GM19372 (cell line): ENCODE data around the gene MT1A.

ENCODE experiments used
- ATAC-seq: cut with Tn5 transposase; IDR thresholded peaks from one replicate; pipeline ENCODE4 v1.9.1; 2021; ENCODE audit warnings: mild to moderate bottlenecking, low read depth, moderate library complexity; ENCODE audit not compliant: unreplicated experiment

MT1A gene

GRCh38 chr16:56637814-56638750, at the start of gene MT1A:
MT1A (plus strand) TSS chr16:56638666; CDS start chr16:56638739, 73 bp downstream.
- ATAC-seq: no peak

- ATAC-seq: no peak
Observed at GRCh38 chr16:56588781-56589140, 49.7 kb upstream of the MT1A start.

GRCh38 chr16:56589141-56590039, 49.1 kb upstream of the MT1A start, which contains the start of gene MT3:
MT3 (plus strand) TSS chr16:56589528; CDS start chr16:56589591, 63 bp downstream.
- ATAC-seq: no peak

- no peak for ATAC-seq
Observed at GRCh38 chr16:56591377-56592060, 46.9 kb upstream of the MT1A start.

- no peak for ATAC-seq
Observed at GRCh38 chr16:56593573-56594291, 44.7 kb upstream of the MT1A start.

GRCh38 chr16:56594292-56594619, 44.2 kb upstream of the MT1A start:
- ATAC-seq: no peak

GRCh38 chr16:56600398-56600999, 38.0 kb upstream of the MT1A start:
- ATAC-seq: no peak

GRCh38 chr16:56601325-56601724, 37.1 kb upstream of the MT1A start:
- no peak for ATAC-seq

- no peak for ATAC-seq
Observed at GRCh38 chr16:56603589-56603988, 34.9 kb upstream of the MT1A start.

GRCh38 chr16:56604966-56605365, 33.5 kb upstream of the MT1A start:
- ATAC-seq: no peak

- no peak for ATAC-seq
Observed at GRCh38 chr16:56605475-56605874, 33.0 kb upstream of the MT1A start.

GRCh38 chr16:56606071-56606475, 32.4 kb upstream of the MT1A start:
- ATAC-seq: no peak

- ATAC-seq: no peak
Observed at GRCh38 chr16:56606476-56607108, 31.9 kb upstream of the MT1A start.

- ATAC-seq: no peak
Observed at GRCh38 chr16:56607109-56607618, 31.3 kb upstream of the MT1A start.

GRCh38 chr16:56607675-56608042, 30.8 kb upstream of the MT1A start:
- no peak for ATAC-seq

GRCh38 chr16:56608043-56608875, 30.2 kb upstream of the MT1A start, which contains the start of gene MT2A:
MT2A (plus strand) TSS chr16:56608584; CDS start chr16:56608656, 72 bp downstream.
- ATAC-seq: peak; percentile 82

- ATAC-seq: no peak
Observed at GRCh38 chr16:56608876-56609462, 29.5 kb upstream of the MT1A start.

GRCh38 chr16:56609463-56609921, 29.0 kb upstream of the MT1A start:
- peak; percentile 39 for ATAC-seq
